H1 (cell line): ENCODE results near the gene BAZ1B.

Source experiments
- EZH2 ChIP-seq: fragments of 200-600 bp; sonication (generic); IDR thresholded peaks from 2 replicates; pipeline ENCODE4 v1.7.1; 2012; ENCODE audit warnings: low read depth, mild to moderate bottlenecking, moderate library complexity, low read length, inconsistent platforms; ENCODE audit not compliant: severe bottlenecking
- SUZ12 ChIP-seq: fragments of 200-600 bp; sonication (generic); IDR thresholded peaks from 2 replicates; pipeline ENCODE4 v1.6.1; 2012; ENCODE audit warnings: mild to moderate bottlenecking, inconsistent platforms, low read length, moderate library complexity, mixed read lengths
- ZNF274 ChIP-seq: IDR thresholded peaks from 2 replicates; pipeline ENCODE4 v1.7.0; 2012; ENCODE audit warnings: low read length, borderline replicate concordance; ENCODE audit errors: extremely low read depth
- TF ChIP-seq, protein P1 (sequence below), 3 experiments: IDR thresholded peaks; 1 replicate in 2 of 3; 2 replicates in 1 of 3; pipeline versions ENCODE4 v1.5.1 to v1.6.1; 2011; ENCODE audit warnings: low read length in 3 of 3, mild to moderate bottlenecking in 3 of 3, inconsistent platforms in 2 of 3, low read depth in 1 of 3, moderate library complexity in 1 of 3; ENCODE audit not compliant: insufficient read depth in 1 of 3; ENCODE audit errors: control extremely low read depth in 1 of 3
- TF ChIP-seq, protein P2 (sequence below): IDR thresholded peaks from 2 replicates; pipeline ENCODE4 v1.6.1; 2011; ENCODE audit warnings: low read length, improper control_type of control experiment

DNA sequence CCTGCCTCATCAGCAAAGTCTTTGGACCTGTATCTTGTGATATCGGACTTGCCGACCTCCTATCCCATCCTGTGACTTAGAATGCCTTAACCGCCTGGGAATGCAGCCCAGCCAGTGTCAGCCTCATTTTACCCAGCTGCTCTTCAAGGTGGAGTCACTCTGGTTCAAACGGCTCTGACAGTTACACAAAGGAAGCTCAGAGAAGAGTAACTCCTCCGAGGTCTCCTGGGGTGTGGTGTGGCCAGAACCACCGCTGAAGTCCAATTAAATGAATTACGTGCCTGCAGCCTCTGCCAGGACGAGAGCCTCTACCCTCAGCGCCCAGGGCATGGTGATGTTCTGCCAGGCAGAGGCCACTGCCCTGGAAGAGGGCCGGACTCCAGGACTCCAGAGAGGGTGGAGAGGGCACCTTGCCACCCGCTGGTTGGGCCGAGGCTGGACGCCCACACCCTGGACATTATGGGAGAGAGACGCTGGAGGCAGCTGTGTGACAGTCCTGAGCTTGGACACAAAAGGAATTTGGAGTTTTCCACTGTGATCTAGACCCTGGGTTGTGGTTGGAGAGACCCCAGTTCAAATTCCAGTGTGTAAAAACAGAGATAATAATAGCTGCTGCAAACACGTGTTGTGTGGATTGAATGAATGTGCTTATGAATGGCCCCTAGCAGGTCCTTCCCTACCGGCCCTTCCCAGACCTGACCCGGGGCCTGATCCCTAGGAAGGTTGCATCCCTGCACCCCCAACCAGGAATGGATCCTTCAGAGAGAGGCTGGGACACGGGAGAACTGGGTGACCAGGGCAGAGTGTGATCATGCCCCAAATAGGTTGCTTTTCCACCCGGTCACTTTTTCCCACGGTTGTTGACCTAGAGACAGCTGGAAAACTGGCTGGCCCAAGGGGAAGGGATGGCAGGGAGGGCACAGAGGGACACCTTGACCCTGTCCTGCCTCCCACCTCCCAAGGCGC lies 126.3 kb downstream of the BAZ1B start:
- TF ChIP-seq ZNF274: no peak
- TF ChIP-seq SUZ12: no peak
- TF ChIP-seq, protein P1, sequence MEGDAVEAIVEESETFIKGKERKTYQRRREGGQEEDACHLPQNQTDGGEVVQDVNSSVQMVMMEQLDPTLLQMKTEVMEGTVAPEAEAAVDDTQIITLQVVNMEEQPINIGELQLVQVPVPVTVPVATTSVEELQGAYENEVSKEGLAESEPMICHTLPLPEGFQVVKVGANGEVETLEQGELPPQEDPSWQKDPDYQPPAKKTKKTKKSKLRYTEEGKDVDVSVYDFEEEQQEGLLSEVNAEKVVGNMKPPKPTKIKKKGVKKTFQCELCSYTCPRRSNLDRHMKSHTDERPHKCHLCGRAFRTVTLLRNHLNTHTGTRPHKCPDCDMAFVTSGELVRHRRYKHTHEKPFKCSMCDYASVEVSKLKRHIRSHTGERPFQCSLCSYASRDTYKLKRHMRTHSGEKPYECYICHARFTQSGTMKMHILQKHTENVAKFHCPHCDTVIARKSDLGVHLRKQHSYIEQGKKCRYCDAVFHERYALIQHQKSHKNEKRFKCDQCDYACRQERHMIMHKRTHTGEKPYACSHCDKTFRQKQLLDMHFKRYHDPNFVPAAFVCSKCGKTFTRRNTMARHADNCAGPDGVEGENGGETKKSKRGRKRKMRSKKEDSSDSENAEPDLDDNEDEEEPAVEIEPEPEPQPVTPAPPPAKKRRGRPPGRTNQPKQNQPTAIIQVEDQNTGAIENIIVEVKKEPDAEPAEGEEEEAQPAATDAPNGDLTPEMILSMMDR (IDR thresholded peaks at IDR 0.05; ENCODE audit: control extremely low read depth in 1 of 3, insufficient read depth in 1 of 3, low read depth in 1 of 3, low read length in 3 of 3): no peak
- TF ChIP-seq, protein P2, sequence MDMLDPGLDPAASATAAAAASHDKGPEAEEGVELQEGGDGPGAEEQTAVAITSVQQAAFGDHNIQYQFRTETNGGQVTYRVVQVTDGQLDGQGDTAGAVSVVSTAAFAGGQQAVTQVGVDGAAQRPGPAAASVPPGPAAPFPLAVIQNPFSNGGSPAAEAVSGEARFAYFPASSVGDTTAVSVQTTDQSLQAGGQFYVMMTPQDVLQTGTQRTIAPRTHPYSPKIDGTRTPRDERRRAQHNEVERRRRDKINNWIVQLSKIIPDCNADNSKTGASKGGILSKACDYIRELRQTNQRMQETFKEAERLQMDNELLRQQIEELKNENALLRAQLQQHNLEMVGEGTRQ: no peak
- TF ChIP-seq EZH2: no peak
